ENCODE measurements around the gene PCSK6.
"Not testable (repeated sequence)": the region's sequence is repeated elsewhere in the genome, so short reads cannot be mapped to it uniquely, and the experiment has no call there.

The PCSK6 gene

GRCh38 chr15:101372960-101373525 lies 116.5 kb downstream of the PCSK6 start:
- no peak for DNase-seq

GRCh38 chr15:101372149-101372577 lies 117.3 kb downstream of the PCSK6 start:
- no peak for DNase-seq

GRCh38 chr15:101371519-101371918 lies 118.0 kb downstream of the PCSK6 start:
- no peak for DNase-seq

DNA sequence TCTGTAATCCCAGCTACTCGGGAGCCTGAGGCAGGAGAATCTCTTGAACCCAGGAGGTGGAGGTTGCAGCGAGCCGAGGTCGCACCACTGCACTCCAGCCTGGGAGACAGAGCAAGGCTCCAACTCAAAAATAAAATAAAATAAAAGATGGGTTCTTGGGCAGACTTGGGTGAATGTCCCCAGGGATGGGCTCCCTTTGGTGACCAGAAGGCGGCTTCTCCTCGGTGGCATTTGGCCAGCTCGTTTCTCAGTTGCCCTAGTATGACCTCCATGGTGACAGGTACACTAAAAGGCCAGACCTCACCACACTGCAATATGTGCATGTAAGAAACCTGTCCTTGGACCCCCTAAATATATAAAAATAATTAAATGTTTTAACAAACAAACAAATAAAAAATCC lies 118.4 kb downstream of the PCSK6 start:
- no peak for DNase-seq

- no peak for DNase-seq
Measured at GRCh38 chr15:101370330-101371024, 119.0 kb downstream of the PCSK6 start.

DNA sequence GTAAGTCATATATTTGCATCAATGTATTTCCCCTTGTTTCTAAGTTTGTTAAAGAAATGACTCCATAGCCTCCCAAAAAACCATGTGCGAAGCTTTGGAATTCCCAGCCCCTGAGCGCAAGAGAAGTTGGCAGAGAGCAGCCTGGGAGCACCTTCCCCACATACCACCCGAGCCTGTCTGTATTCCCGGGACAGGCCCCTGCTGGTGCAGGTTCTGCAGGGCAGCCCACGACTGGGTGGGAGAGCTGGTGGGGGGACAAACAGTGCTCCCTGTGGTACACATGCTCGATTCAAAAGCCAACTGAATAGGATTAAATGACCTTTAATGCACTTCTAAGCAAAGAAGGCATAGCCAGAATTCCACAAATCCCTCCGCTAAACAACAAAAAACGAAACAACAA lies 119.8 kb downstream of the PCSK6 start:
- no peak for DNase-seq

GRCh38 chr15:101368861-101369642 lies 120.5 kb downstream of the PCSK6 start:
- DNase-seq, result no peak

DNA sequence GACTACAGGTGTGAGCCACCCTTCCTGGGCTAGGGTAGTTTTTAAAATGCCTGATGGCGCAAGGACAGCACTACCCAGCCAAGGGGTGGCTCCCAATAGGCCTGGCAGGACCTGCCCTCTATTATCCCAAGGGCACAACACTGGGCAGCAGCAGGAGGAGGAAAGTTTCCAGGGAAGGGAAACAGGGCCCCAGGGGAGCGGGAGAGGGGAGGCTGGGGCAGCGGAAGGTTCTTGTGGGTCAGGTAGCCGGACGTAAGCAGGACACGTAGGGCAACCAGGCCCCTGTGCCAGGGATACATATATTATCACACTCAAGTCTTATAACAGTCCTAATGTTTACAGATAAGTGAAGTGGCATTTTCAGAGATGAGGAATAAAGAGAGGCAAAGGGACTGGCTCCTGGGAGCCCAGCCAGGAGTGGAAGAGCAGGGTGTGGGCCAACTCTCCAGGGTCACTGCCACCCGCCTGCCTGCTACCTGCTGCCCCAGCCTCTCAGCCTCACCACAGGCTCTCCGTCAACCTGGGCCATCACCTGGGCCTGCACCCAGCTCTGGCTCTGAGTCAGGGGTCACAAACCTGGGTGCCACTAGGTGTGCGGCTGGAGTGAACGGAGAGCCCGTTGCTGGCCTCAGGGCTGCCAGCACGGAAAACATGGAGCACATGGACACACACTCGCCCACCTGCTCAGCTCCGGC lies 121.3 kb downstream of the PCSK6 start:
- DNase-seq, result no peak

- DNase-seq, result no peak
Measured at GRCh38 chr15:101366853-101367252, 122.7 kb downstream of the PCSK6 start.

DNA sequence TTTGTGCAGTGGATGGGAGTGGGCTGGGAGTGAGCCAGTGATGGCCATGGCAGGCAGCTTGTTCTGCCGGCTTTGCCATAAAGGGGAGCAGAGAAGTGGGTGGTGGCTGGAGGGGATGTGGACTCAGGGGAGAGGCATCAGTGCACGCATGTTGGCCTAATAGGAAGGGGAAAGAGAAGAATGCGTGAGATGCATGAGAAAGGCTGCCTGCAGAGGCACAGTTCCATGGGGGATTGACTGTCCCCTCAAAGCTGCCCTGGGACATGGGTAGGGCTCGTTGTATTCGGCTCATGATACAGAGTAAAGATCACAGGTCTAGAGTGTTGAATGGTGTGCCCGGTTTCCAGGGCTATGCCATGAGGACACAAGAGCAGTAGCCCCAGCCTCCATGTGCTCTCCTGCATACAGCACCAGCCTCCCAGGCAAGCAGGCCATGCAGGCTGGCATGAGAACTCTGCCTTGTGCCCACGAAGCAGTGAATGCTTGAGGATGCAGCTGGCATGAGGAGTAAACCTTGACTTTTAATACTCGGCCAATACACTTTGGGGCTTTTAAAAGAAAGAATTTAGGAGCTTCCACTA lies 126.4 kb downstream of the PCSK6 start:
- no peak for DNase-seq

DNA sequence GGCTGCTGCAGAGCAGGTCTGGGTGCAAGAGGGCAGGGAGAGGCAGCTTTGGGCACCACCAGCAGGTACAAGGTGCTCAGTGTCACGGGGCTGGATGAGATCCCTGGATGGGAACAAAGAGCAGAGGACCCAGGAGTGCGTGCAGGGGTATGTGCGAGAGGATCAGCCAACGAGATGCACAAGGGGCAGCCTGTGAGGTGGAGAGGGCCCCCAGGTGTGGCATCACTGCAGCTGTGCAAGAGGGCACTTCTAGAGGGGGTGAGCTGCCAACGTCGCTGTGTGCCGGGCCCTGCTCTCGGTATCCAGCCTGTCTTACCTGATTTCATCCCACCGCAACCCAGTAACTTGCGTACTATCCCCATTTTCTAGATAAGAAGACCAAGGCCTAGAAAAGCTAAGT lies 127.1 kb downstream of the PCSK6 start:
- DNase-seq, result no peak

DNA sequence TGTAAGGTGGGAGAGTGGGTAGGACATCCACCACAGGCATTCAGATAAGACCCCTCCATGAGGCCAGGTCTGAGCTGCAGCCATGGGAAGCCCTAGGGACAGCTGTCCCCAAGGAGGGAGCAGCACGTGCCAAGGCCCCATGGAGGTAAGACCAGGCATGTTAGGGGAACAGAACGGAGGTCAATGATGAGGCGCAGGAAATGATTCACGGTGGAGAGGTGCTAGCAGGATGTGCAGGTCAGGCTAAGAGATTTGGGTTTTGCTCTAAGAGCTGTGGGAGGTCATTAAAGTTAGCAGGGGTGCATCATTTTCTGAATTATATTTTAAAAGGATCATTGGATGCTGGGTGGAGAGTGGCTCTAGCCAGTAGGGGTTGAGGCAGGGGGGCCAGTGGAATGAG lies 128.1 kb downstream of the PCSK6 start:
- no peak for DNase-seq

DNA sequence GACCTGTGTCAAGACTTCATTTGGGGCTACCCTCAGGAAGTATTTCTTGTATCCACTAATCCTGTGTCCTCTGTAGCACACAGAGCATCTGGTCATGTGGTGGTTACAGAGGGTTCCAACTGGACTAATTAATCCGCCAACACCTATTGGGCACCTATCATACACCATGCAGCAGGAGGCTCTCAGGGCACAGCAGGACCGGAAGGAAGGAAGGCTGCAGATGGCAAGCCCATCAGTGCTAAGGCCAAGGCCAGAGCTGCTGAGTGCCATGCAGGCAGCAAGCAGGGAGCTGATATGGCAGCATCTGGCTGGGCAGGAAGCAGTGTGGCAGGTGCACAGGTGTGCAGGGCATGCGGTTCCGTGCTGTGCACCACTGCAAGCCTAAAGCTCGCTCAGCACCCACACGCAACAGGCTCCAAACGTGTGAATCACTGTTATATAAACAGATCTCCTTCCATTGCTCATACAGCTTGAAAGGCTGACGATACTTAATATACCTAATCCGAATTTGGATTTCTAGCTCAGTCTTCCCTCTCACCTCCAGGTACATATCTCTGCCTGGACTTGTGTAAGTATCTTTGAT lies 130.1 kb downstream of the PCSK6 start:
- no peak for DNase-seq

GRCh38 chr15:101358895-101359294 lies 130.6 kb downstream of the PCSK6 start:
- no peak for DNase-seq

GRCh38 chr15:101357885-101358284 lies 131.6 kb downstream of the PCSK6 start:
- no peak for DNase-seq

DNA sequence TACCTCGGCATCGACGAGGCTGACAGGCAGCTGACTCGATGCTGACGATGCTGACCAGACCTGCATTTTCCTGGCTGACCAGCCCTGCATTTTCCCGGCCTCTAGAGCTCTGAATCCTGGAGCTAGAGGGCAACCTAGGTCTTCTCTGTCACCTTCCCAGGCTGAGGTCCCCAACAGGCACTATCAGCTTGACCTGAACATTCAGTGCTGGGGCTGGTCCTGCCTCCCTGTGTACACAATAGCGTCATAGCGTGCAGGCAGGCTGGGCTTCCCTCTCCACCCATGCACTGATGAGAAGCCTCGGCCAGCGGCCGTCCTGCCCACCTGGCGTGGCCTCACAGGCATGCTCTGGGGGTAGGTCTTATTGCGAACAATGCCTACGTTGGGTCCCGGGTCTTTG lies 132.2 kb downstream of the PCSK6 start:
- DNase-seq, result no peak

DNA sequence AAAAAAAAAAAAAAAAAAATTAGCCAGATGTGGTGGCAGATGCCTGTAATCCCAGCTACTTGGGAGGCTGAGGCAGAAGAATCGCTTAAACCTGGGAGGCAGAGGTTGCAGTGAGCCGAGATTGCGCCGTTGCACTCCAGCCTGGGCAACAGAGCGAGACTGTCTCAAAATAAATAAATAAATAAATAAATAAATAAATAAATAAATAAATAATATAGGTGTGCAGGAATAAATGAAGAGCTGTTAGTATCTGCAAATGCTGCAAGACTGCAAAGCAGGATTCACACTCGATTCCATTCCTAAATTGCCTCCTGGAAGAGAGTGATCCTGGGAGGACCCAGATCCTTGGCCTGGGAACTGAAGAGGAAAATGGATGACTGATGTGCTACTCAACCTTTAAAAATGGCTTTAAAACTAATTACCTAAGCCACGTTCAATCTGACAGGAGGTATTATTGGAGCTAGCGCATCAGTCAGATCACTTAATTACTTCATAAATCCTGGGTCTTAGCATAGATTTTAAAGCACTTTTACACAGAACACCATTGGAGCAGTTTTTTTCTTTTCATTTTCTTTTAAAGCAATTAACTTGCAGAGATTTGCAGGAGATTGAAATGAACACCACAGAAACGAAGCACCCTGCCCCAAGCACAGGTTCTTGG lies 132.9 kb downstream of the PCSK6 start:
- DNase-seq, result not testable (repeated sequence)

GRCh38 chr15:101355678-101356464 lies 133.6 kb downstream of the PCSK6 start:
- DNase-seq, result no peak

DNA sequence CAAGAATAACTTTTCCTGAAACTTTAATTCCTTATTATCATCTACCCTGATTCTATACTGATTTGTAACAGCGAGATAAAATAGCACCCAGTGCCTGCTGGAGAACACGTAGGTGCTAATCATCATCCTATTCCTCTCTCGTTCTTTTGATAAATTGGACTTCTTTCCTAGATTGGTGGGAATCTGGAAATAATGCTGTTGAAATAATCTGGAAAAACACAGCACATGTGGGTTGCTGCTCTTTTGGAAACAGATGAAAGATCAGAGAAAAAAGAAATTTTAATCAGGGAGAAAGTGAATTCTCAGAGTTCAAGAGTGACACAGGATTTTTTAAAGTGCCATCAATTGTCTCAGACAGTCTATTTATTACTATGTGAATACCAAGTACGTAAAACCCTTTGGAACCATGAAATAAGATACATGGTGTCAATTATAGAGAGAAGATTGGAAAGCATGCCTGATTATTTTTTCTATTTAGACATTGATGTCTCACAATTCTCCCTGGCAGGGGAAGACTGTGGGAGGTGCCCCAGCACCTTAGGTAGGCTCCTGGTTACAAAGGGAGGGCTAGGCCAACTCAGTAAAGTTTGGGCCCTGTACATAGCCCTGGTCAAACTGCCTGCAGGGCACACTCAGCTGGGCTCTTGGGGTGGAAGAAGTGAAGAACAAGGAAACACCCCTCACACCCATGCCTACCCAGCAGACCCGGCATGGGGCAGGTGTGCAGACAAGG lies 134.4 kb downstream of the PCSK6 start:
- no peak for DNase-seq

GRCh38 chr15:101353240-101353639 lies 136.3 kb downstream of the PCSK6 start:
- no peak for DNase-seq

DNA sequence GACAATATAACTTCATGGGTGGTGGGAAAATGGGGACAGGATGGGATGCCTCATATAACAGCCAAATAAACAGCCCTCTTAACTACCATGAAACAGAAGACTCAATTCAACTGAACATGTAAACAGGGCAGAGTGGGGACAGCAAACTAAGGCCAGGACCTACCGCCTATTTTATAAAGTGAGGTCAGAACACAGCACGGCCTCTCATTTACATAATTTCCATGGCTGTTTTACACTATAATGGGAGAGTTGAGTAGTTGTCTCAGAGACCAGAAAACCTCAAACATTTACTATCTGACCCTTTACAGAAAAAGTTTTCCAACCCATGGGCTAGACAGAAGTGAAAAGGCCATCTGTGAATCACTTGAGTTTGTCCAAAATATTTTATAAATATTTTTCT lies 137.8 kb downstream of the PCSK6 start:
- no peak for DNase-seq
